Neural progenitor cell (in vitro differentiated cells): ENCODE measurements around the gene NTHL1. TPM values are rescaled to one million over a fixed set of nuclear protein-coding genes. Genes with fewer than 3 reads are reported as not detected.

Experiments used
- DNase-seq: peaks from one replicate; pipeline ENCODE4 v3.0.0-alpha.2; 2016; ENCODE audit warnings: low spot score
- H2AFZ ChIP-seq: fragments of 200-600 bp; sonication (generic); replicated peaks from 2 replicates; pipeline ENCODE4 v1.6.1; 2016; ENCODE audit warnings: antibody characterized with exemption
- H3F3A ChIP-seq: fragments of 200-600 bp; sonication (generic); 2 replicates; pipeline ENCODE4 v1.6.1; 2016; ENCODE audit warnings: antibody characterized with exemption, low read depth
- H3K27ac ChIP-seq: fragments of 200-600 bp; sonication (generic); 2 replicates; pipeline ENCODE4 v1.5.1; 2016; ENCODE audit warnings: mild to moderate bottlenecking
- H3K27me3 ChIP-seq: fragments of 200-600 bp; sonication (generic); 2 replicates; pipeline ENCODE4 v1.6.1; 2016; ENCODE audit warnings: mild to moderate bottlenecking, moderate library complexity
- H3K36me3 ChIP-seq: fragments of 200-600 bp; sonication (generic); 2 replicates; pipeline ENCODE4 v1.5.1; 2016
- H3K4me1 ChIP-seq: fragments of 200-600 bp; sonication (generic); 2 replicates; pipeline ENCODE4 v1.6.1; 2016; ENCODE audit warnings: mixed run types
- H3K4me2 ChIP-seq: fragments of 200-600 bp; sonication (generic); 2 replicates; pipeline ENCODE4 v1.6.1; 2016
- H3K4me3 ChIP-seq: fragments of 200-600 bp; sonication (generic); 2 replicates; pipeline ENCODE4 v1.5.1; 2016
- H3K79me2 ChIP-seq: fragments of 200-600 bp; sonication (generic); 2 replicates; pipeline ENCODE4 v1.6.1; 2016; ENCODE audit warnings: low read depth
- H3K9ac ChIP-seq: fragments of 200-600 bp; sonication (generic); 2 replicates; pipeline ENCODE4 v1.6.1; 2016
- H3K9me3 ChIP-seq: fragments of 200-600 bp; sonication (generic); 2 replicates; pipeline ENCODE4 v1.5.1; 2016; ENCODE audit warnings: low read depth
- H4K20me1 ChIP-seq: fragments of 200-600 bp; sonication (generic); 2 replicates; pipeline ENCODE4 v1.6.1; 2016; ENCODE audit warnings: low read depth
- H3K27ac Mint-ChIP-seq: 3 replicates; pipeline ENCODE4 v1.8.0; 2021; ENCODE audit warnings: mixed read lengths
- H3K27me3 Mint-ChIP-seq: 2 replicates; pipeline ENCODE4 v1.8.0; 2022; ENCODE audit warnings: low read depth, mild to moderate bottlenecking, inconsistent platforms, moderate library complexity, mixed read lengths; ENCODE audit not compliant: insufficient read depth
- H3K36me3 Mint-ChIP-seq: 3 replicates; pipeline ENCODE4 v1.8.0; 2021; ENCODE audit warnings: mixed read lengths
- H3K4me1 Mint-ChIP-seq: 3 replicates; pipeline ENCODE4 v1.8.0; 2021; ENCODE audit warnings: mixed read lengths
- H3K4me3 Mint-ChIP-seq: 3 replicates; pipeline ENCODE4 v1.8.0; 2021; ENCODE audit warnings: mild to moderate bottlenecking, moderate library complexity, mixed read lengths
- H3K9me3 Mint-ChIP-seq: 3 replicates; pipeline ENCODE4 v1.8.0; 2020; ENCODE audit warnings: mixed read lengths
- EZH2 ChIP-seq: fragments of 200-600 bp; sonication (generic); IDR thresholded peaks from 2 replicates; pipeline ENCODE4 v1.6.1; 2017; ENCODE audit warnings: antibody characterized with exemption, mild to moderate bottlenecking, moderate library complexity
- EZH2phosphoT487 ChIP-seq: fragments of 200-600 bp; sonication (generic); IDR thresholded peaks from 2 replicates; pipeline ENCODE4 v1.6.1; 2017; ENCODE audit warnings: antibody characterized with exemption
- total RNA-seq: library from RNA; depleted of rRNA; stranded (reverse); fragments of >200 nt; gene quantifications from 2 replicates; pipeline ENCODE4 v1.2.3, GENCODE V29; 2015; ENCODE audit warnings: low replicate concordance
- TF ChIP-seq, protein P1 (sequence below): fragments of 200-600 bp; sonication (generic); IDR thresholded peaks from 2 replicates; pipeline ENCODE4 v1.5.1; 2017; ENCODE audit warnings: antibody characterized with exemption, mild to moderate bottlenecking

Gene NTHL1
- total RNA-seq, 1 donor from 2014 or later = 26.3 TPM

DNA sequence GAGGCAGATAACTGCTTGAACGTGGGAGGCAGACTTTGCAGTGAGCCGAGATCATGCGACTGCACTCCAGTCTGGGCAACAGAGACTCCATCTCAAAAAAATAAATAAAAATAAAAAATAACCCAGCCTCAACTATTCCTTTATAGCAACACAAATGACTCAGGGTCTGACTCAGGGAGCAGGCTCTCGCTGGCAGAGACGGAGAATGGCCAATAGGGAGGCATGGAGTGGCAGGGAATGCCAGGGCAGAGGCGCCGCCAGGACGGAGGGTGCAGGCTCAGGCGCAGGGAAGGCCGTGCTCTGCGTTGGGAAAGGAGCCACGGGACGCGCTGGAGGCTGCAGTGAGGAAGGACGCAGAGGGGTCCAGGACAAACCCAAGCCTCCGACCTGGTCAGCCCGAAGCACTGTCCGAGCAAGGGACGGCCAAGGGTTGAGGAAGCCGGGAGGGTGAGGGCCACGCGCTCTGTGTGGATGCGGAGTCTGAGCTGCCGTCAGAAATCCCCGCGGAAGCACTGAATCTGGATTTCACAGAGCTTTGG lies 47.8 kb upstream of the NTHL1 start:
- no peaks in the 10 kb centered on the region for H3K9me3 Mint-ChIP-seq
- Histone ChIP-seq H3K9me3 (no peaks in the 10 kb centered on the region), H3K79me2 (no peaks in the 10 kb centered on the region), H3F3A (peaks cover 16% of the 10 kb centered on the region), H2AFZ (no peak overlapping the region), H3K27me3 (no peaks in the 10 kb centered on the region), H3K4me2 (no peak overlapping the region), H3K36me3 (no peaks in the 10 kb centered on the region), H4K20me1 (peaks cover 25% of the 10 kb centered on the region), H3K4me3 (no peak overlapping the region), H3K4me1 (peaks cover 11% of the 10 kb centered on the region), H3K9ac (no peak overlapping the region), H3K27ac (no peak overlapping the region)
- no peak for DNase-seq
- H3K36me3 Mint-ChIP-seq = peaks cover 5% of the 10 kb centered on the region
- TF ChIP-seq EZH2phosphoT487 = no peak
- TF ChIP-seq EZH2 = no peak
- TF ChIP-seq, protein P1, sequence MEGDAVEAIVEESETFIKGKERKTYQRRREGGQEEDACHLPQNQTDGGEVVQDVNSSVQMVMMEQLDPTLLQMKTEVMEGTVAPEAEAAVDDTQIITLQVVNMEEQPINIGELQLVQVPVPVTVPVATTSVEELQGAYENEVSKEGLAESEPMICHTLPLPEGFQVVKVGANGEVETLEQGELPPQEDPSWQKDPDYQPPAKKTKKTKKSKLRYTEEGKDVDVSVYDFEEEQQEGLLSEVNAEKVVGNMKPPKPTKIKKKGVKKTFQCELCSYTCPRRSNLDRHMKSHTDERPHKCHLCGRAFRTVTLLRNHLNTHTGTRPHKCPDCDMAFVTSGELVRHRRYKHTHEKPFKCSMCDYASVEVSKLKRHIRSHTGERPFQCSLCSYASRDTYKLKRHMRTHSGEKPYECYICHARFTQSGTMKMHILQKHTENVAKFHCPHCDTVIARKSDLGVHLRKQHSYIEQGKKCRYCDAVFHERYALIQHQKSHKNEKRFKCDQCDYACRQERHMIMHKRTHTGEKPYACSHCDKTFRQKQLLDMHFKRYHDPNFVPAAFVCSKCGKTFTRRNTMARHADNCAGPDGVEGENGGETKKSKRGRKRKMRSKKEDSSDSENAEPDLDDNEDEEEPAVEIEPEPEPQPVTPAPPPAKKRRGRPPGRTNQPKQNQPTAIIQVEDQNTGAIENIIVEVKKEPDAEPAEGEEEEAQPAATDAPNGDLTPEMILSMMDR = no peak
- peaks cover 3% of the 10 kb centered on the region for H3K4me1 Mint-ChIP-seq
- no peak overlapping the region for H3K27ac Mint-ChIP-seq
- H3K4me3 Mint-ChIP-seq = no peak overlapping the region
- peaks cover 7% of the 10 kb centered on the region for H3K27me3 Mint-ChIP-seq

DNA sequence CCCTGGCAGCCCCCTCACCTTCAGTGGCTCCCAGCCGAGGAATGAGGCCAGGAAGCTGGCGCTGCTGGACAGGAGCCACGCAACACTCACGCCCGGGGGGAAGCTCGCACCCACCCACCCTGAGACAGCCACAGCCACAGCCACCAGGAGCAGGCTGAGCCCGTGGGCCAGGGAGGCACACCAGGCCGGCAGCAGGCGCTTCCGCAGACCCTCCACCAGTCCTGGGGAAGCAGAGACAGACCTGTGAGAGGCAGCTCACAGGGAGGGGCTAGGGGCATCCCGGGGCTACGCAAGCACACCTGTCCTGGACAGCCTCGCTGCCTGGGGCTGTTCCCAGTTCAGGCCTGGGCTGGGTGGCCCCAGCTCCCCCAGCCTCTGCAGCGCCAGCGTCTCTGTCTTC lies 46.2 kb upstream of the NTHL1 start:
- Histone ChIP-seq H3K36me3 (no peaks in the 10 kb centered on the region), H3K27me3 (no peaks in the 10 kb centered on the region), H3K4me3 (no peak overlapping the region), H3K79me2 (no peaks in the 10 kb centered on the region), H3F3A (peaks cover 19% of the 10 kb centered on the region), H2AFZ (no peak overlapping the region), H3K4me2 (no peak overlapping the region), H3K9me3 (no peaks in the 10 kb centered on the region), H3K4me1 (peaks cover 11% of the 10 kb centered on the region), H3K9ac (no peak overlapping the region), H3K27ac (no peak overlapping the region), H4K20me1 (peaks cover 40% of the 10 kb centered on the region)
- TF ChIP-seq, protein P1 = no peak
- TF ChIP-seq EZH2 (no peak), EZH2phosphoT487 (no peak)
- peaks cover 3% of the 10 kb centered on the region for H3K4me1 Mint-ChIP-seq
- H3K36me3 Mint-ChIP-seq = peaks cover 5% of the 10 kb centered on the region
- H3K9me3 Mint-ChIP-seq = no peaks in the 10 kb centered on the region
- peaks cover 11% of the 10 kb centered on the region for H3K27me3 Mint-ChIP-seq
- H3K27ac Mint-ChIP-seq = no peak overlapping the region
- DNase-seq = no peak
- H3K4me3 Mint-ChIP-seq = no peak overlapping the region

DNA sequence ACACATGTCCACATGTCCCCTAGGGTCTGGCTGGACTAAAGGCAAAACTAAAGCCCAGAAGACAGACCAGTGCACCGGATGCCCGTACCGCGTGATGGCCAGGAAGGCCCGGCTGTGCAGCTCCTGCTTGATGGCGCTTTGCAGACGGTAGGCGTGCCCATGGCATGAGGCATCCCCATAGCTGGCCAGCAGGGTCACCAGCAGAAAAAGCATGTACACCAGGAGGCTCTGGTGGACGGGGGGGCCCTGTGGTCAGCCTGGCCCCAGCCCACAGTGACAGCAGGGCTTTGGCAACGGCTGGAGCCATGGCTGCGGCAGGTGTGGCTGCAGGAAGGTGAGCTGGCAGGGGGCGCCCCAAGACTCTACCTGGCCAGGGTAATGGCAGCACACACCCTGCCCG lies 45.2 kb upstream of the NTHL1 start:
- Histone ChIP-seq H3K4me1 (peaks cover 11% of the 10 kb centered on the region), H3K79me2 (no peaks in the 10 kb centered on the region), H3K27me3 (no peaks in the 10 kb centered on the region), H4K20me1 (peaks cover 40% of the 10 kb centered on the region), H3F3A (peaks cover 19% of the 10 kb centered on the region), H2AFZ (no peak overlapping the region), H3K27ac (no peak overlapping the region), H3K36me3 (no peaks in the 10 kb centered on the region), H3K9ac (no peak overlapping the region), H3K4me3 (no peak overlapping the region), H3K4me2 (no peak overlapping the region), H3K9me3 (no peaks in the 10 kb centered on the region)
- H3K27ac Mint-ChIP-seq = no peak overlapping the region
- no peaks in the 10 kb centered on the region for H3K9me3 Mint-ChIP-seq
- no peak for DNase-seq
- H3K4me3 Mint-ChIP-seq = peak overlapping the region; percentile 43
- peaks cover 5% of the 10 kb centered on the region for H3K36me3 Mint-ChIP-seq
- peaks cover 3% of the 10 kb centered on the region for H3K4me1 Mint-ChIP-seq
- H3K27me3 Mint-ChIP-seq = peaks cover 11% of the 10 kb centered on the region
- TF ChIP-seq, protein P1 = no peak
- TF ChIP-seq EZH2 = no peak
- no peak for TF ChIP-seq EZH2phosphoT487
